ENCODE measurements around the gene CAPNS1.

The CAPNS1 gene

GRCh38 chr19:36139473-36140303 is at the start of gene CAPNS1:
Gene CAPNS1 (plus strand): TSS chr19:36140066. CDS start chr19:36141012, 946 bp downstream.
- DNase-seq = peak; percentile 94
- CTCF ChIA-PET = interaction anchor here (5.5 kb wide), 1 partner anchor 11 kb away, joined by 28 read pairs; no protein-coding TSS in a partner anchor
- Mint-ChIP-seq H3K4me1 (peaks cover 44% of the 10 kb centered on the region), H3K27ac (peak within 1 kb of the TSS; percentile 96), H3K9me3 (peaks cover 3% of the 10 kb centered on the region), H3K27me3 (peaks cover 8% of the 10 kb centered on the region), H3K4me3 (peak within 1 kb of the TSS; percentile 96), H3K36me3 (peaks cover 23% of the 10 kb centered on the region)

DNA sequence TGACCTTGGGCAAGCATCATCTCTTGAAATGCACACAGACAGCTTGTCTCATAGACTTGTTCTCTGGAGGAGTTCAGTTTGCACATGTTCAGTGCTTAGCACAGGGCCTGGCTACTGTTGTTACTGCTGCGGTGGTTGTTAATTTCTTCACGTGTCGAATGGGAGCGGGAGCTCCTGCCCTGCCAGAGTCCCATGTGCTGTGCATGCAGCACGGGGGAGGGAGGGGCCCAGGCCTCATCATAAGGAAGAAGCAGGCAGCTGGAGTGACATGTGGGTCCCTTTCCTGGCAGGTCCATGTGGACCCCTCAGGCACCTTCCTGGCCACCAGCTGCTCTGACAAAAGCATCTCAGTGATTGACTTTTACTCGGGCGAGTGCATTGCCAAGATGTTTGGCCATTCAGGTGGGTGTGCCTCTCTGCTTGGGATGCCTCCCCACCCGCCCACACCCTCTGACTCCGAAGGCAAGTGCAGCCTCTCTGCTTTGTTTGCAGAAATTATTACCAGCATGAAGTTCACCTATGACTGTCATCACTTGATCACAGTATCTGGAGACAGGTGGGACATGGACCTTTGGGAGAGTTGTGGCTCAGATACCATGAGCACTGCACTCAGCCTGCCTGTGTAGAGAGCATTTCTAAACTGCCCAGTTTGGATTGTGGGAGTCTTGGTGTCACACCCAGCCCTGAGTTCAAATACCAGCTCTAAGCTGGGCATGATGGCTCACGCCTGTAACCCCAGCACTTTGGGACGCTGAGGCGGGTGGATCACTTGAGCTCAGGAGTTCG is 48.8 kb upstream of the CAPNS1 start:
- H3K4me1 Mint-ChIP-seq = no peaks in the 10 kb centered on the region
- no peak overlapping the region for H3K27ac Mint-ChIP-seq
- CTCF ChIA-PET = no interaction called here
- no peak overlapping the region for H3K4me3 Mint-ChIP-seq
- no peak for DNase-seq
- H3K9me3 Mint-ChIP-seq = no peaks in the 10 kb centered on the region
- peaks cover 46% of the 10 kb centered on the region for H3K36me3 Mint-ChIP-seq
- no peaks in the 10 kb centered on the region for H3K27me3 Mint-ChIP-seq

DNA sequence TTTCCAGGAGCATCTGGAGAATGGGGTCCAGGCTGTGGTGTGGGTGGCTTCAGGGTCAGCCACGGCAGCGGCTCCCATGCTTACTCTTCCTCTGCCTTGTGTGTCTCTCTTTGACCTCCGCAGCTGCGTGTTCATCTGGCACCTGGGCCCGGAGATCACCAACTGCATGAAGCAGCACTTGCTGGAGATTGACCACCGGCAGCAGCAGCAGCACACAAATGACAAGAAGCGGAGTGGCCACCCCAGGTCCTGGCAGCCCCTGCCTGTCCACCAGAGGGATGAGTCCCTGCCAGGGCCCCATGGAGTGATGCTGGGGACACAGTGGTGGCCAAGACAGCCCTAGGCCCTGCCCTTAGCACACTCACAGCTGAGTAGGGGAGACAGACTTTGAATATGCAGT is 47.3 kb upstream of the CAPNS1 start:
- CTCF ChIA-PET = no interaction called here
- Mint-ChIP-seq H3K4me3 (no peak overlapping the region), H3K36me3 (peaks cover 54% of the 10 kb centered on the region)

GRCh38 chr19:36093146-36093662 is 46.7 kb upstream of the CAPNS1 start:
- no peak for DNase-seq
- H3K36me3 Mint-ChIP-seq = peaks cover 50% of the 10 kb centered on the region

More for the DNA sequence above, 47.3 kb upstream of the CAPNS1 start:
- no peak overlapping the region for H3K27ac Mint-ChIP-seq
- no peaks in the 10 kb centered on the region for H3K4me1 Mint-ChIP-seq
- no peaks in the 10 kb centered on the region for H3K27me3 Mint-ChIP-seq
- no peaks in the 10 kb centered on the region for H3K9me3 Mint-ChIP-seq
- DNase-seq = no peak

GRCh38 chr19:36093687-36094086 is 46.2 kb upstream of the CAPNS1 start:
- no peak for DNase-seq
- H3K27ac Mint-ChIP-seq = no peak overlapping the region
- H3K4me1 Mint-ChIP-seq = no peaks in the 10 kb centered on the region
- H3K27me3 Mint-ChIP-seq = no peaks in the 10 kb centered on the region
- H3K4me3 Mint-ChIP-seq = no peak overlapping the region
- H3K36me3 Mint-ChIP-seq = peaks cover 52% of the 10 kb centered on the region
- H3K9me3 Mint-ChIP-seq = no peaks in the 10 kb centered on the region
- CTCF ChIA-PET = no interaction called here

More at GRCh38 chr19:36093146-36093662, 46.7 kb upstream of the CAPNS1 start:
- H3K27me3 Mint-ChIP-seq = no peaks in the 10 kb centered on the region
- CTCF ChIA-PET = no interaction called here
- no peak overlapping the region for H3K4me3 Mint-ChIP-seq
- no peaks in the 10 kb centered on the region for H3K4me1 Mint-ChIP-seq
- H3K9me3 Mint-ChIP-seq = no peaks in the 10 kb centered on the region
- peak overlapping the region; percentile 52 for H3K27ac Mint-ChIP-seq

DNA sequence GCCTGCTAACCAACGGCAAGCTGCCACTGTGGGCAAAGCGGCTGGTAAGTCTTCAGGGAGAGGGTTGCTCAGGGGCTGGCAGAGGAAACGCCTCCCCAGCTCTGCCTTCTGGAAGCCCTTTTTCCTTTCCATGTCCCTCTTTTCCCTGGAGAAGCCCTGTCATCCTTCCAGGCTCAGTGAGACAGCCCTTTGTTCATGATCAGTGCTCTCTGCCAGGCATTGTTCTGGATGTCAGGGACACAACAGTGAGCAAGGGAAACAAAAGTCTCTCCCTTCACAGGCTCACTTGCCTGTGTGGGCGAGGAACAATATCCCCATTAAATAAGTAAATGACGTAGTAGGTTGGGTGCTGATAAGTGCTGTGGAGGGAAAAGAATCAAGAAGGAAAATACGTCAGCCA is 42.8 kb upstream of the CAPNS1 start:
- Mint-ChIP-seq H3K27ac (no peak overlapping the region), H3K4me1 (no peaks in the 10 kb centered on the region), H3K27me3 (no peaks in the 10 kb centered on the region), H3K4me3 (no peak overlapping the region), H3K36me3 (peaks cover 40% of the 10 kb centered on the region), H3K9me3 (no peaks in the 10 kb centered on the region)
- no peak for DNase-seq
- CTCF ChIA-PET = no interaction called here

DNA sequence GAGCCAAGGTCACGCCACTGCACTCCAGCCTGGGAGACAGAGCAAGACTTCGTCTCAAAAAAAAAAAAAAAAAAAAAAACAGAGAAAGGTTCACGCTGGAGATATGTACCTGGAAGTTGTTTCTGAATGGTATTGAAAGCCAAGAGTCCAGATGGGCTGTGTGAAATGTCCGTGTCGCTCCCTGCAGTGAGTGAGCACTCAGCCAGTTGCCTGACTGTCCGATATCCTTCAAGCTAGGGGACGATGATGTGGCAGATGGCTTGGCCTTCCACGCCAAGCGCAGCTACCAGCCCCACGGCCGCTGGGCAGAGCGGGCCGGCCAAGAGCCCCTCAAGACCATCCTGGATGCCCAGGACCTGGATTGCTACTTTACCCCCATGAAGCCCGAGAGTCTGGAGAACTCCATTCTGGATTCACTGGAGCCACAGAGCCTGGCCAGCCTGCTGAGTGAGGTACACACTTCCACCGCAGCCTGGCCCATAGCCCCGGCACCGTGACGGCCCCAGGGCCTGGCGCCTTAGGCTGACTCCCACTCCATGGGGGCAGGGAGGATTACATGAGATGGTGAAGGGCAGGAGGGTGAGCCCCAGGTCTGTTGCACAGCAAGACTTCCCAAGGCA is 40.6 kb upstream of the CAPNS1 start:
- no peak for DNase-seq

DNA sequence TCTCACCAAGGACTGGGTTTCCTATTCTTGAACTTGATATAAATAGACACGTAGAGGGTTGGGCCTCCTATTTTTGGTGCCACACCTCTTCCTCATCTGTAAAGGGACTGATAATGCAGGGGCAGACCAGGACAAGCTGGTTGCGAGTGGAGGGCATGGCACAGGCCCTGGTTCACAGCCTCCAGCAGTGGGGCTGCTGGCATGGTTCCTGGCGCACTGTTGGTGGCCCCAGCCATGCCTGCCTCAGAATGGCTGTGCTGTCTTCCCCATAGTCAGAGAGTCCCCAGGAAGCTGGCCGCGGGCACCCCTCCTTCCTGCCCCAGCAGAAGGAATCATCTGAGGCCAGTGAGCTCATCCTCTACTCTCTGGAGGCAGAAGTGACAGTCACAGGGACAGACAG is 39.4 kb upstream of the CAPNS1 start:
- Mint-ChIP-seq H3K4me1 (no peaks in the 10 kb centered on the region), H3K27me3 (no peaks in the 10 kb centered on the region), H3K4me3 (no peak overlapping the region), H3K36me3 (peaks cover 35% of the 10 kb centered on the region), H3K27ac (no peak overlapping the region), H3K9me3 (no peaks in the 10 kb centered on the region)
- CTCF ChIA-PET = no interaction called here
- no peak for DNase-seq

More for the DNA sequence above, 40.6 kb upstream of the CAPNS1 start:
- no peaks in the 10 kb centered on the region for H3K27me3 Mint-ChIP-seq
- H3K4me3 Mint-ChIP-seq = no peak overlapping the region
- CTCF ChIA-PET = no interaction called here
- no peaks in the 10 kb centered on the region for H3K9me3 Mint-ChIP-seq
- H3K4me1 Mint-ChIP-seq = no peaks in the 10 kb centered on the region
- no peak overlapping the region for H3K27ac Mint-ChIP-seq
- peaks cover 41% of the 10 kb centered on the region for H3K36me3 Mint-ChIP-seq

GRCh38 chr19:36101550-36102327 is 38.1 kb upstream of the CAPNS1 start:
- Mint-ChIP-seq H3K9me3 (no peaks in the 10 kb centered on the region), H3K4me1 (no peaks in the 10 kb centered on the region), H3K27me3 (no peaks in the 10 kb centered on the region), H3K36me3 (peaks cover 35% of the 10 kb centered on the region), H3K4me3 (no peak overlapping the region), H3K27ac (no peak overlapping the region)
- CTCF ChIA-PET = no interaction called here
- no peak for DNase-seq

GRCh38 chr19:36103040-36103626 is 36.7 kb upstream of the CAPNS1 start:
- Mint-ChIP-seq H3K4me3 (no peak overlapping the region), H3K4me1 (no peaks in the 10 kb centered on the region), H3K27me3 (no peaks in the 10 kb centered on the region), H3K36me3 (peaks cover 31% of the 10 kb centered on the region), H3K9me3 (no peaks in the 10 kb centered on the region), H3K27ac (no peak overlapping the region)
- CTCF ChIA-PET = no interaction called here
- DNase-seq = no peak

DNA sequence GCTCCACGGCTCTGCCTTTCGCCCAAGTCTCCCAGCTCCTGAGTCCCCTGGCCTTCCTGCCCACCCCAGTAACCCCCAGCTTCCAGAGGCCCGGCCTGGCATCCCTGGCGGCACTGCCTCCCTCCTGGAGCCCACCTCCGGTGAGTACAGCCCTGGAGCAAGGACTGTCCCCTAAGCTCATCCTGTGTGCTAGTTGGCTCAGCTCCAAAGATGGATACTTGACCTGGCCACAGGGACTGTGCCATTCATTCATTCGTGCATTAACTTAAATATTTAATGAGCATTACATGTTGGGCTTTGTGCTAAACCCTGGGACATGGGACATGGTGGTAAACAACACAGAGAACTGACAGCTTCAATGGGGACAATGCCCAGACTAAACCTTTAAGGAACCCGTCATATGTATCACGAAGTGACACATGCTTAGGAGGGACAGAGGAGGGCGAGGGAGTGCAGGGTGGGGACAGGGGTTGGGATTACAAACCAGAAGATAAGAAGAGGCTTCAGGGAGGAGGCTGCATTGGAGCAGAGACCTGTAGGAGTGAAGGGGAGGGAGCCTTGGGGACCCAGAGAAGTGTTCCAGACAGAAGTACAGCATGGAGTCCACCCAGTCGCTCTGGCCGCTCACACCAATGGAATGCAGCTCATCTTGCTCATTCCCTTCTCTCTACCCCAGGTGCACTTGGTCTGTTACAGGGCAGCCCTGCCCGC is 35.9 kb upstream of the CAPNS1 start:
- Mint-ChIP-seq H3K36me3 (peaks cover 27% of the 10 kb centered on the region), H3K4me1 (no peaks in the 10 kb centered on the region), H3K27ac (no peak overlapping the region), H3K9me3 (no peaks in the 10 kb centered on the region), H3K27me3 (no peaks in the 10 kb centered on the region), H3K4me3 (no peak overlapping the region)
- CTCF ChIA-PET = no interaction called here
- DNase-seq = no peak

DNA sequence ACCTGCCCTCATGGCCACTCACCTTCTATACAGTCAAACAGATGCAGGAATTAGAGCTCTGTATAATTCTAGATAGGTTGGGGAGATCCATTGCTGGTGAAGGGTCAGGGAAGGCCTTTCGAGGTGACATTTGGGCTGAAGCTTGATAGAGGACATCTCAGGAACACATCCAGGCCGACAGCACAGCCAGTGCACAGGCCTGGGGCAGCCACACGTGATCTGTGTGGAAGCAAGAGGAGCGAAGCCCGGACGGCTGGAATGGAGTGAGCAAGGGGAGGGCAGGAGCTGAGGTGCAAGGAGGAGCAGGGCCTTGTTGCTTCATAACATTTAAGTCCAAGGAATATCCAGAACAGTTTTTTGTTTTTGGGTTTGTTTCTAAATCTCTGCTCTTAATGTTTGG is 33.4 kb upstream of the CAPNS1 start:
- CTCF ChIA-PET = no interaction called here
- Mint-ChIP-seq H3K4me1 (no peaks in the 10 kb centered on the region), H3K27ac (peak overlapping the region; percentile 58), H3K27me3 (no peaks in the 10 kb centered on the region), H3K36me3 (peaks cover 25% of the 10 kb centered on the region), H3K9me3 (no peaks in the 10 kb centered on the region), H3K4me3 (no peak overlapping the region)
- no peak for DNase-seq

- Mint-ChIP-seq H3K4me1 (no peaks in the 10 kb centered on the region), H3K27me3 (no peaks in the 10 kb centered on the region), H3K9me3 (no peaks in the 10 kb centered on the region), H3K36me3 (peaks cover 23% of the 10 kb centered on the region), H3K4me3 (no peak overlapping the region), H3K27ac (peak overlapping the region; percentile 24)
- DNase-seq = no peak
- CTCF ChIA-PET = no interaction called here
Measured at GRCh38 chr19:36106991-36107390, 32.9 kb upstream of the CAPNS1 start.

Data from activated naive CD4-positive, alpha-beta T cell treated with anti-CD3 and anti-CD28 coated beads, Interleukin-2, amount 10 ng/mL, durations not matched to agents 7 days and 5 days (primary cell).